ENCODE measurements around the gene WDR86.

DNA sequence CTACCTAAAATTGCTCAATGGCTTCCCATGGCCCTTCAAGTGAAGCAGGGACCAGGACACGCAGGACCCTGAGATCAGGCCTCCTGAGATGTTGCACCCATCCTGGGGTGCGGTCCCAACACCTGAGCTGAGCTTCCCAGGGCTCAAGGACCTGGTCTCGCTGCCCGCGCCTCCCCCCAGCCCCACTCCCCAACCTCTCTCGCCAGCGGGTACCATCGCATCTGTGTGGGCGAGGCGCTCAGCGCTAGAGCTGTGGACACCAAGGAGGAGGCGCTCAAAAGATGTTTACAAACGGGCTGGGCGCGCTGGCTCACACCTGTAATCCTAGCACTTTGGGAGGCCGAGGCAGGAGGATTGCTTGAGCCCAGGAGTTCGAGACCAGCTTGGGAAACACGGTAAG lies 37.5 kb upstream of the WDR86 start:
- TF ChIP-seq, protein P1, sequence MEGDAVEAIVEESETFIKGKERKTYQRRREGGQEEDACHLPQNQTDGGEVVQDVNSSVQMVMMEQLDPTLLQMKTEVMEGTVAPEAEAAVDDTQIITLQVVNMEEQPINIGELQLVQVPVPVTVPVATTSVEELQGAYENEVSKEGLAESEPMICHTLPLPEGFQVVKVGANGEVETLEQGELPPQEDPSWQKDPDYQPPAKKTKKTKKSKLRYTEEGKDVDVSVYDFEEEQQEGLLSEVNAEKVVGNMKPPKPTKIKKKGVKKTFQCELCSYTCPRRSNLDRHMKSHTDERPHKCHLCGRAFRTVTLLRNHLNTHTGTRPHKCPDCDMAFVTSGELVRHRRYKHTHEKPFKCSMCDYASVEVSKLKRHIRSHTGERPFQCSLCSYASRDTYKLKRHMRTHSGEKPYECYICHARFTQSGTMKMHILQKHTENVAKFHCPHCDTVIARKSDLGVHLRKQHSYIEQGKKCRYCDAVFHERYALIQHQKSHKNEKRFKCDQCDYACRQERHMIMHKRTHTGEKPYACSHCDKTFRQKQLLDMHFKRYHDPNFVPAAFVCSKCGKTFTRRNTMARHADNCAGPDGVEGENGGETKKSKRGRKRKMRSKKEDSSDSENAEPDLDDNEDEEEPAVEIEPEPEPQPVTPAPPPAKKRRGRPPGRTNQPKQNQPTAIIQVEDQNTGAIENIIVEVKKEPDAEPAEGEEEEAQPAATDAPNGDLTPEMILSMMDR (IDR thresholded peaks at IDR 0.05), result no peak
- TF ChIP-seq FOSL2 (IDR thresholded peaks at IDR 0.05) (no peak), FOSL2 (CRISPR knock-in tag; IDR thresholded peaks at IDR 0.05) (no peak), CHD2 (IDR thresholded peaks at IDR 0.05; ENCODE audit: low read length, partially characterized antibody) (no peak), PHF8 (IDR thresholded peaks at IDR 0.05; ENCODE audit: borderline replicate concordance, low read depth) (no peak), POLR2A (IDR thresholded peaks at IDR 0.05; ENCODE audit: low read length) (no peak), TP53 (CRISPR knock-in tag; IDR thresholded peaks at IDR 0.05) (no peak), CEBPB (IDR thresholded peaks at IDR 0.05) (no peak), GATA3 (IDR thresholded peaks at IDR 0.05; ENCODE audit: borderline replicate concordance) (no peak), EP300 (IDR thresholded peaks at IDR 0.05) (no peak), RAD21 (conservative IDR thresholded peaks at IDR 0.05 in 1 of 2, IDR thresholded peaks at IDR 0.05 in 1 of 2) (no peak), JUN (IDR thresholded peaks at IDR 0.05) (no peak), SREBF2 (IDR thresholded peaks at IDR 0.05) (no peak)
- TF ChIP-seq, protein P2, sequence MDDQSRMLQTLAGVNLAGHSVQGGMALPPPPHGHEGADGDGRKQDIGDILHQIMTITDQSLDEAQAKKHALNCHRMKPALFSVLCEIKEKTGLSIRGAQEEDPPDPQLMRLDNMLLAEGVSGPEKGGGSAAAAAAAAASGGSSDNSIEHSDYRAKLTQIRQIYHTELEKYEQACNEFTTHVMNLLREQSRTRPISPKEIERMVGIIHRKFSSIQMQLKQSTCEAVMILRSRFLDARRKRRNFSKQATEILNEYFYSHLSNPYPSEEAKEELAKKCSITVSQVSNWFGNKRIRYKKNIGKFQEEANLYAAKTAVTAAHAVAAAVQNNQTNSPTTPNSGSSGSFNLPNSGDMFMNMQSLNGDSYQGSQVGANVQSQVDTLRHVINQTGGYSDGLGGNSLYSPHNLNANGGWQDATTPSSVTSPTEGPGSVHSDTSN (IDR thresholded peaks at IDR 0.05), result no peak
- TF ChIP-seq, protein P3, sequence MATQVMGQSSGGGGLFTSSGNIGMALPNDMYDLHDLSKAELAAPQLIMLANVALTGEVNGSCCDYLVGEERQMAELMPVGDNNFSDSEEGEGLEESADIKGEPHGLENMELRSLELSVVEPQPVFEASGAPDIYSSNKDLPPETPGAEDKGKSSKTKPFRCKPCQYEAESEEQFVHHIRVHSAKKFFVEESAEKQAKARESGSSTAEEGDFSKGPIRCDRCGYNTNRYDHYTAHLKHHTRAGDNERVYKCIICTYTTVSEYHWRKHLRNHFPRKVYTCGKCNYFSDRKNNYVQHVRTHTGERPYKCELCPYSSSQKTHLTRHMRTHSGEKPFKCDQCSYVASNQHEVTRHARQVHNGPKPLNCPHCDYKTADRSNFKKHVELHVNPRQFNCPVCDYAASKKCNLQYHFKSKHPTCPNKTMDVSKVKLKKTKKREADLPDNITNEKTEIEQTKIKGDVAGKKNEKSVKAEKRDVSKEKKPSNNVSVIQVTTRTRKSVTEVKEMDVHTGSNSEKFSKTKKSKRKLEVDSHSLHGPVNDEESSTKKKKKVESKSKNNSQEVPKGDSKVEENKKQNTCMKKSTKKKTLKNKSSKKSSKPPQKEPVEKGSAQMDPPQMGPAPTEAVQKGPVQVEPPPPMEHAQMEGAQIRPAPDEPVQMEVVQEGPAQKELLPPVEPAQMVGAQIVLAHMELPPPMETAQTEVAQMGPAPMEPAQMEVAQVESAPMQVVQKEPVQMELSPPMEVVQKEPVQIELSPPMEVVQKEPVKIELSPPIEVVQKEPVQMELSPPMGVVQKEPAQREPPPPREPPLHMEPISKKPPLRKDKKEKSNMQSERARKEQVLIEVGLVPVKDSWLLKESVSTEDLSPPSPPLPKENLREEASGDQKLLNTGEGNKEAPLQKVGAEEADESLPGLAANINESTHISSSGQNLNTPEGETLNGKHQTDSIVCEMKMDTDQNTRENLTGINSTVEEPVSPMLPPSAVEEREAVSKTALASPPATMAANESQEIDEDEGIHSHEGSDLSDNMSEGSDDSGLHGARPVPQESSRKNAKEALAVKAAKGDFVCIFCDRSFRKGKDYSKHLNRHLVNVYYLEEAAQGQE (IDR thresholded peaks at IDR 0.05), result no peak

Measured in A549 (cell line).